Upper lobe of left lung (tissue), 6 donors: ENCODE results near the gene SCYGR2. TPM values are rescaled to one million over a fixed set of nuclear protein-coding genes. Genes with fewer than 3 reads are reported as not detected.

ENCODE experiments used
- ATAC-seq, 2 donors: fragments of 200-7000 bp; cut with Tn5 transposase; one replicate each; pipeline ENCODE4 v1.9.1; 2022; ENCODE audit warnings: mild to moderate bottlenecking in 2 of 2, moderate library complexity in 2 of 2; ENCODE audit not compliant: low FRiP score in 2 of 2
- DNase-seq, 2 donors: peaks; one replicate each; pipeline ENCODE4 v3.0.0-alpha.2; 2019 to 2020
- H3K27ac ChIP-seq, 4 donors: fragments of 200-600 bp; sonication (generic); one replicate each; pipeline ENCODE4 v1.5.1; 2016 to 2019
- H3K27me3 ChIP-seq, 4 donors: fragments of 200-600 bp; sonication (generic); one replicate each; pipeline ENCODE4 v1.5.1; 2017 to 2019
- H3K36me3 ChIP-seq, 4 donors: fragments of 200-600 bp; sonication (generic); one replicate each; pipeline ENCODE4 v1.5.1; 2016 to 2019
- H3K4me1 ChIP-seq, 4 donors: fragments of 200-600 bp; sonication (generic); one replicate each; pipeline ENCODE4 v1.5.1; 2018 to 2019
- H3K4me3 ChIP-seq, 4 donors: fragments of 200-600 bp; sonication (generic); one replicate each; pipeline ENCODE4 v1.5.1; 2017 to 2019; ENCODE audit warnings: mild to moderate bottlenecking in 2 of 4, moderate library complexity in 1 of 4
- H3K9me3 ChIP-seq, 4 donors: fragments of 200-600 bp; sonication (generic); one replicate each; pipeline ENCODE4 v1.5.1; 2018 to 2019
- CTCF ChIP-seq, 6 experiments: fragments of 450-650 bp in 4 of 6; fragments of 200-600 bp in 2 of 6; sonication (generic) in 2 of 6; IDR thresholded peaks; one replicate each; pipeline ENCODE4 v1.5.1; 2016 to 2019; ENCODE audit warnings: antibody characterized with exemption in 6 of 6
- EP300 ChIP-seq, 4 donors: sonication (generic); formaldehyde crosslinking; IDR thresholded peaks; one replicate each; pipeline ENCODE4 v1.5.1; 2017; ENCODE audit warnings: antibody characterized with exemption in 4 of 4, control low read depth in 2 of 4
- POLR2A ChIP-seq, 4 donors: fragments of 450-650 bp; IDR thresholded peaks; one replicate each; pipeline ENCODE4 v1.5.1; 2016 to 2017; ENCODE audit warnings: antibody characterized with exemption in 4 of 4, mild to moderate bottlenecking in 2 of 4
- POLR2AphosphoS5 ChIP-seq, 2 donors: sonication (generic); formaldehyde crosslinking; IDR thresholded peaks; one replicate each; pipeline ENCODE4 v1.5.1; 2017; ENCODE audit warnings: antibody characterized with exemption in 2 of 2
- whole genome bisulfite sequencing, 2 donors: methylation state at CpG; one replicate each; pipeline ENCODE4 v1.1.5; 2017 to 2018; 5-methylcytosine and 5-hydroxymethylcytosine counted together
- total RNA-seq, 6 donors: library from RNA; depleted of rRNA in 4 of 6; stranded (reverse); fragments of >200 nt in 4 of 6; gene quantifications; one replicate each; pipeline versions ENCODE4 v1.1.0 to v1.2.1, GENCODE V29; 2016 to 2021
- donor health status: DM: no; HTN: no; CAD: no; lungs with moderate emphysema.
- donor health status: DM: no; HTN: yes; CAD: no; lungs with severe emphysema.

The SCYGR2 gene
- total RNA-seq, 6 donors from 2014 or later, result not detected

GRCh38 chr2:227623226-227623625 is 24.5 kb downstream of the SCYGR2 start:
- TF ChIP-seq CTCF (IDR thresholded peaks at IDR 0.05) (no peak), POLR2A (IDR thresholded peaks at IDR 0.05) (no peak), EP300 (IDR thresholded peaks at IDR 0.05) (no peak), POLR2AphosphoS5 (IDR thresholded peaks at IDR 0.05) (no peak)
- DNase-seq, result no peak
- Histone ChIP-seq H3K4me3 (no peak overlapping the region), H3K9me3 (no peaks in the 10 kb centered on the region), H3K36me3 (no peaks in the 10 kb centered on the region), H3K27me3 (no peaks in the 10 kb centered on the region), H3K27ac (no peak overlapping the region), H3K4me1 (no peaks in the 10 kb centered on the region)
- no peak for ATAC-seq

GRCh38 chr2:227625420-227625819 is 26.7 kb downstream of the SCYGR2 start:
- Histone ChIP-seq H3K9me3 (no peaks in the 10 kb centered on the region), H3K36me3 (no peaks in the 10 kb centered on the region), H3K4me1 (no peaks in the 10 kb centered on the region), H3K4me3 (no peak overlapping the region), H3K27ac (no peak overlapping the region), H3K27me3 (no peaks in the 10 kb centered on the region)
- ATAC-seq, result no peak
- DNase-seq, result no peak
- WGBS, 2 donors, result 73 to 89% methylated on average over 1 to 2 of the region's 2 CpGs
- TF ChIP-seq POLR2AphosphoS5 (IDR thresholded peaks at IDR 0.05) (no peak), CTCF (IDR thresholded peaks at IDR 0.05) (no peak), EP300 (IDR thresholded peaks at IDR 0.05) (no peak), POLR2A (IDR thresholded peaks at IDR 0.05) (no peak)

GRCh38 chr2:227626580-227627151 is 28.0 kb downstream of the SCYGR2 start:
- ATAC-seq (no peak), DNase-seq (no peak)
- Histone ChIP-seq H3K27me3 (no peaks in the 10 kb centered on the region), H3K9me3 (no peaks in the 10 kb centered on the region), H3K27ac (no peak overlapping the region), H3K4me3 (no peak overlapping the region), H3K4me1 (no peaks in the 10 kb centered on the region), H3K36me3 (no peaks in the 10 kb centered on the region)
- 79 to 91% methylated on average over 10 of the region's 10 CpGs for WGBS, 2 donors
- TF ChIP-seq POLR2A (IDR thresholded peaks at IDR 0.05) (no peak), EP300 (IDR thresholded peaks at IDR 0.05) (no peak), CTCF (IDR thresholded peaks at IDR 0.05) (no peak), POLR2AphosphoS5 (IDR thresholded peaks at IDR 0.05) (no peak)

GRCh38 chr2:227627769-227628168 is 29.1 kb downstream of the SCYGR2 start:
- Histone ChIP-seq H3K4me3 (no peak overlapping the region), H3K9me3 (no peaks in the 10 kb centered on the region), H3K36me3 (no peaks in the 10 kb centered on the region), H3K27ac (no peak overlapping the region), H3K27me3 (no peaks in the 10 kb centered on the region), H3K4me1 (no peaks in the 10 kb centered on the region)
- WGBS, 2 donors, result 56 to 81% methylated on average over 3 of the region's 3 CpGs
- TF ChIP-seq POLR2AphosphoS5 (IDR thresholded peaks at IDR 0.05) (no peak), CTCF (IDR thresholded peaks at IDR 0.05) (no peak), POLR2A (IDR thresholded peaks at IDR 0.05) (no peak), EP300 (IDR thresholded peaks at IDR 0.05) (no peak)
- DNase-seq (no peak), ATAC-seq (no peak)

- no peak for DNase-seq
- no peak for ATAC-seq
- no peaks in the 10 kb centered on the region for H3K4me1 ChIP-seq
- H3K36me3 ChIP-seq, result no peaks in the 10 kb centered on the region
- H3K27me3 ChIP-seq, result no peaks in the 10 kb centered on the region
- WGBS, 2 donors, result 62 to 78% methylated on average over 7 of the region's 7 CpGs
- no peaks in the 10 kb centered on the region for H3K9me3 ChIP-seq
- H3K4me3 ChIP-seq, result no peak overlapping the region
- H3K27ac ChIP-seq, result no peak overlapping the region
- TF ChIP-seq CTCF (IDR thresholded peaks at IDR 0.05) (no peak), POLR2A (IDR thresholded peaks at IDR 0.05) (no peak), POLR2AphosphoS5 (IDR thresholded peaks at IDR 0.05) (no peak), EP300 (IDR thresholded peaks at IDR 0.05) (no peak)
Observed at GRCh38 chr2:227629435-227629834, 30.7 kb downstream of the SCYGR2 start.
